ENCODE results near the gene GRM4.

The GRM4 gene

DNA sequence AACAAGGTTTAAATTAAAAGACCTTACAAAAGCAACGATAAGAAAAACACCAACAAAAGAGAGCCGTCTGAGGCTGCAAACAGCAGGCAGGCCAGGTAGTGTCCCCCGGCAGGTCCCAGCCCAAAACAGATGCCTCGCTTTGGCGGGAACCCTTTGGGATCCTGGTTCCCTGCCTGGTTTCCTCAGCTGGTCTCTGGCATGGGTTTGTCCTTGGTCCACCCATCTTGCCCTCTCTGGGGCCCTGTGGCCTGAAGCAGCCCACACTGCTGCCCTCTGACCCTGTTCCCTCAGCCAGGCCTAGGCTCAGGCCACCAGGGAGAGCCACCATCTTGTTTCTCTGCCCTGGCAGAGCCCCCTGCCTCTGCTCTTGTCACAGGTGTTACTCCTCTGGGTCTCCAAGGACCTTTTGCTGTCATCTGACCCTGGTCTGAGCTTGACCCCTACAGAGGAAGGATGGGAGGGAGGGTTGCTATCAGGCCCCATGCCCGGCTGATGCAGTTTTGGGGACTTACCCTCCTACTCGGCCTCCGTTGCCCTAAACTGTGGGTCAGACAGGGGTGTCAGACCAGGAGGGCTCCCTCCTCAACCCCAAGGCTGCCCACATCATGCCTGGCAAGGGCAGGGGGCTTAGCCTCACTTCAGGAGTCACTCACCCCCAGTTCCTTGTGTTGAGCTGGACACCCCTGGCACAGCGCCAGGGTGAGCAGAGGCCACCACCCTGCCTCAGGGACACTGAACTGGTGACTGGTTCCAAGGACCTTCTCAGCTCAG is 30.6 kb upstream of the GRM4 start:
- no peak overlapping the region for H3K4me3 ChIP-seq (ENCODE audit: low read depth in 1 of 2, low read length in 2 of 2)
- no peaks in the 10 kb centered on the region for H3K9me3 ChIP-seq (ENCODE audit: control insufficient read depth in 1 of 2, low read length in 2 of 2)
- no peaks in the 10 kb centered on the region for H3K27me3 ChIP-seq (ENCODE audit: low read depth, low read length)
- no peaks in the 10 kb centered on the region for H3K4me1 ChIP-seq (ENCODE audit: control insufficient read depth in 1 of 2, insufficient read depth in 2 of 2, low read length in 2 of 2)
- no peaks in the 10 kb centered on the region for H3K36me3 ChIP-seq (ENCODE audit: control insufficient read depth in 1 of 2, insufficient read depth in 2 of 2, low read length in 2 of 2)
- no peak overlapping the region for H3K27ac ChIP-seq (ENCODE audit: low read length)

- H3K27me3 ChIP-seq (ENCODE audit: low read depth, low read length), result no peaks in the 10 kb centered on the region
Measured at GRCh38 chr6:34174846-34175399, 29.0 kb upstream of the GRM4 start.

DNA sequence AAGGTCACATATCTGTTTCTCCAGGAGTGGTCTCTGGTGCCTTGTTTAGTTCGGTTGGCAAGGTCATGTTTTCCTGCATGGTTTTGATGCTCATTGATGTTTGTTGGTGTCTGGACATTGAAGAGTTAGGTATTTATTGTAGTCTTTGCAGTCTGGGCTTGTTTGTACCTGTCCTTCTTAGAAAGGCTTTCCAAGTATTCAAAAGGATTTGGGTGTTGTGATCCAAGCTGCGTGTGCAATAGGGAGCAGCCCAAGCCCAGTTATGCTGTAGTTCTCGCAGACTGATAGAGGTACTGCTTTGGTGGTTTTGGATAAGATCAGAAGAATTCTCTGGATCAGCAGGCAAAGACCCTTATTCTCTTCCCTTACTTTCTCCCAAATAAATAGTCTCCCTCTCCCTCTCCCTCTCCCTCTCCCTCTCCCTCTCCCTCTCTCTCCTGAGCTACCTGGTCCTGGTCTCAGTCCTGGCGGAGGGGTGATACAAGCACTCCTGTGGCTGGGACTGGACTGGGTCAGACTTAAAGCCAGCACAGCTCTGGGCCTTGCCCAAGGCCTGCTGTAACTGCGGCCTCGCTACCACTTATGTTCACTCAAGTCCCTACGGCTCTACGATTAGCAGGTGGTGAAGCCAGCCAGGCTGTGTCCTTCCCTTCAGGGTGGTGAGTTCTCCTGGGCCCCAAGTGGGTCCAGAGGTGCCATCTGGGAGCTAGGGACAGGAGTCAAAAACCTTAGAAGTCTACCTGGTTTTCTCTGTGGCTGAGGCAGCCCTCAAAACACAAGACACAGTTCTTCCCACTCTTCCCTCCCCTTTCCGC is 27.3 kb upstream of the GRM4 start:
- Histone ChIP-seq H3K36me3 (ENCODE audit: control insufficient read depth in 1 of 2, insufficient read depth in 2 of 2, low read length in 2 of 2) (no peaks in the 10 kb centered on the region), H3K4me1 (ENCODE audit: control insufficient read depth in 1 of 2, insufficient read depth in 2 of 2, low read length in 2 of 2) (no peaks in the 10 kb centered on the region), H3K27ac (ENCODE audit: low read length) (no peak overlapping the region), H3K27me3 (ENCODE audit: low read depth, low read length) (no peaks in the 10 kb centered on the region), H3K9me3 (ENCODE audit: control insufficient read depth in 1 of 2, low read length in 2 of 2) (no peaks in the 10 kb centered on the region), H3K4me3 (ENCODE audit: low read depth in 1 of 2, low read length in 2 of 2) (no peak overlapping the region)

More at GRCh38 chr6:34174846-34175399, 29.0 kb upstream of the GRM4 start:
- no peak overlapping the region for H3K27ac ChIP-seq (ENCODE audit: low read length)
- H3K4me1 ChIP-seq (ENCODE audit: control insufficient read depth in 1 of 2, insufficient read depth in 2 of 2, low read length in 2 of 2), result no peaks in the 10 kb centered on the region
- no peaks in the 10 kb centered on the region for H3K9me3 ChIP-seq (ENCODE audit: control insufficient read depth in 1 of 2, low read length in 2 of 2)
- no peaks in the 10 kb centered on the region for H3K36me3 ChIP-seq (ENCODE audit: control insufficient read depth in 1 of 2, insufficient read depth in 2 of 2, low read length in 2 of 2)
- H3K4me3 ChIP-seq (ENCODE audit: low read depth in 1 of 2, low read length in 2 of 2), result no peak overlapping the region

- no peaks in the 10 kb centered on the region for H3K9me3 ChIP-seq (ENCODE audit: control insufficient read depth in 1 of 2, low read length in 2 of 2)
- H3K36me3 ChIP-seq (ENCODE audit: control insufficient read depth in 1 of 2, insufficient read depth in 2 of 2, low read length in 2 of 2), result no peaks in the 10 kb centered on the region
- no peaks in the 10 kb centered on the region for H3K27me3 ChIP-seq (ENCODE audit: low read depth, low read length)
- no peak overlapping the region for H3K27ac ChIP-seq (ENCODE audit: low read length)
- no peak overlapping the region for H3K4me3 ChIP-seq (ENCODE audit: low read depth in 1 of 2, low read length in 2 of 2)
- no peaks in the 10 kb centered on the region for H3K4me1 ChIP-seq (ENCODE audit: control insufficient read depth in 1 of 2, insufficient read depth in 2 of 2, low read length in 2 of 2)
Measured at GRCh38 chr6:34170346-34170745, 24.5 kb upstream of the GRM4 start.

DNA sequence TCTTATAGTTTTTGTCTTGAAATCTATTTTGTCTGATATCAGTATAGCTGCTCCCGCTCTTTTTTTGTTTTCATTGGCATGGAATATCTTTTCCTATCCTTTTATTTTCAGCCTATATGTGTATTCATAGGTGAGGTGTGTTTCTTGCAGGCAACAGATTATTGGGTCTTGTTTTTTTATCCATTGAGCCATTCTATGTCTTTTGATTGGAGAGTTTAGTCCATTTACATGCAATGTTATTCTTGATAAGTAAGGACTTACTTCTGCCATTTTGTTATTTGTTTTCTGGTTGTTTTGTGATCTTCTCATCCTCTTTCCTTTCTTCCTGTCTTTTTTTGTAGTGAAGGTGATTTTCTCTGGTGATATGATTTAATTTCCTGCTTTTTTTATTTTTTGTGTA is 24.0 kb upstream of the GRM4 start:
- no peak overlapping the region for H3K4me3 ChIP-seq (ENCODE audit: low read depth in 1 of 2, low read length in 2 of 2)
- no peak overlapping the region for H3K27ac ChIP-seq (ENCODE audit: low read length)
- no peaks in the 10 kb centered on the region for H3K4me1 ChIP-seq (ENCODE audit: control insufficient read depth in 1 of 2, insufficient read depth in 2 of 2, low read length in 2 of 2)
- H3K9me3 ChIP-seq (ENCODE audit: control insufficient read depth in 1 of 2, low read length in 2 of 2), result no peaks in the 10 kb centered on the region
- no peaks in the 10 kb centered on the region for H3K36me3 ChIP-seq (ENCODE audit: control insufficient read depth in 1 of 2, insufficient read depth in 2 of 2, low read length in 2 of 2)
- no peaks in the 10 kb centered on the region for H3K27me3 ChIP-seq (ENCODE audit: low read depth, low read length)

DNA sequence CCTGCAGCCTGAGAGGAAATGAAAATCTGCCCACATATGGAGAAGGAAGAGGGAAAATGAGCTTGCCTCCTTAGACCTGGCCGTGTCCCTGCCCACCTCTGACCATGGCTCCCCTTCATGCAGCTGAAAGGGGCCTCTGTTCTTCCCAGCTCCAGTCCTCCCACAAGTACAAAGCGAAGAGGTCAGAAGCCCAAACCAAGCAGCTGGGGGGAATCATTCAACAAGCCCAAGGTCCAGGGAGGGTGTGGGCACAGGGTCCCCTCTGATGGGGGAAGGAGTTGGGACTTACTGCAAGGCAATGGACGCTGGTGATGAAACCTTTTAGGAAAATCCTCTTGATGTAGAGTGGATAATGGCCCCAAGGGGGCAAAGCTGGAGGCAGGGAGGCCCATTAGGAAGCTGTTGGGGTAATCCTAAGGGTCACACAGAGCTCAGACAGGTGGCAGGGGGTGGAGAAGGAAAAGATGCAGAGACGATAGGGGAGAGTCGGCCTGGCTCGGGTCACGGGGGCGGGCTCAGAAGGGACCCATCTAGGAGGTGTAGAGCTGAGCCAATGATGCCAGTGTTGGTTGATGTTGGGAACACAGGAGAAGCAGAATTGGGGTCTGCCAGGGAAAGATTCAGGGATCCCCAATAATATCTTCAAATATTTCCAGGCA is 16.1 kb upstream of the GRM4 start:
- no peaks in the 10 kb centered on the region for H3K4me1 ChIP-seq (ENCODE audit: control insufficient read depth in 1 of 2, insufficient read depth in 2 of 2, low read length in 2 of 2)
- no peak overlapping the region for H3K4me3 ChIP-seq (ENCODE audit: low read depth in 1 of 2, low read length in 2 of 2)
- peaks cover 5 to 10% of the 10 kb centered on the region in 2 donors for H3K9me3 ChIP-seq (ENCODE audit: control insufficient read depth in 1 of 2, low read length in 2 of 2)
- no peak overlapping the region for H3K27ac ChIP-seq (ENCODE audit: low read length)
- H3K27me3 ChIP-seq (ENCODE audit: low read depth, low read length), result no peaks in the 10 kb centered on the region
- no peaks in the 10 kb centered on the region for H3K36me3 ChIP-seq (ENCODE audit: control insufficient read depth in 1 of 2, insufficient read depth in 2 of 2, low read length in 2 of 2)

DNA sequence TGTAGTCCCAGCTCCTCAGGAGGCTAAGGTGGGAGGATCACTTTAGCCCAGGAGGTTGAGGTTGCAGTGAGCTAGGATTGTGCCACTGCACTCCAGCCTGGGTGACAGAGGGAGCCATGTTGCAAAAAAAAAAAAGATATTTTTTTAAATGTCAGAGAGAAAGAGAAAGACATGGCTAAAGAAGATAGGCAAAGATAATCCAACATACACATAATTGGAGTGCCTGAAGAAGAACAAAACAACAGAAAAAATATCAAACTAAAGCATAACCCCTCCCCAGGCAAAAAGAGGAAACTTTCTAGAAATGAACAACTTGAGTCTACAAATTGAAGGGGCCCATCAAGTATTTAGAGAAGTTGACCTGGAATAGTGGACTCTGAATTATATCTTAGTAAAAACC is 14.0 kb upstream of the GRM4 start:
- Histone ChIP-seq H3K36me3 (ENCODE audit: control insufficient read depth in 1 of 2, insufficient read depth in 2 of 2, low read length in 2 of 2) (no peaks in the 10 kb centered on the region), H3K4me1 (ENCODE audit: control insufficient read depth in 1 of 2, insufficient read depth in 2 of 2, low read length in 2 of 2) (peaks cover 0 to 3% of the 10 kb centered on the region in 2 donors), H3K9me3 (ENCODE audit: control insufficient read depth in 1 of 2, low read length in 2 of 2) (peaks cover 5 to 10% of the 10 kb centered on the region in 2 donors), H3K4me3 (ENCODE audit: low read depth in 1 of 2, low read length in 2 of 2) (no peak overlapping the region), H3K27ac (ENCODE audit: low read length) (no peak overlapping the region), H3K27me3 (ENCODE audit: low read depth, low read length) (peaks cover 5% of the 10 kb centered on the region)

DNA sequence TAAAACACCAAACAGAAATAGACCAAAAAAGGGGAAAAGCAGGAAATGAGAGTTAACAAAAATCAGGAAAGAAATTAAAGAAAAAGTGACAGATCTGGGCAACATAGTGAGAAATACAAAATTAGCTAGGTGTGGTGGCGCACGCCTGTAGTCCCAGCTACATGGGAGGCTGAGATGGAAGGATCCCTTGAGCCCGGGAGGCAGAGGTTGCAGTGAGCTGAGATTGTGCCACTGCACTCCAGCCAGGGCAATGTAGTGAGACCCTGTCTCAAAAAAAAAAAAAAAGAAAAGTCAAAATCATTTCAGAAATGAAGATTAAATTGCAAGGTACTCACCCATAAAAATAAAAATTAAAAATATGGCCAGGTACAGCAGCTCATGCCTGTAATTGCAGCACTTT is 13.0 kb upstream of the GRM4 start:
- no peak overlapping the region for H3K27ac ChIP-seq (ENCODE audit: low read length)
- H3K4me3 ChIP-seq (ENCODE audit: low read depth in 1 of 2, low read length in 2 of 2), result no peak overlapping the region
- no peaks in the 10 kb centered on the region for H3K36me3 ChIP-seq (ENCODE audit: control insufficient read depth in 1 of 2, insufficient read depth in 2 of 2, low read length in 2 of 2)
- H3K9me3 ChIP-seq (ENCODE audit: control insufficient read depth in 1 of 2, low read length in 2 of 2), result peaks cover 5 to 10% of the 10 kb centered on the region in 2 donors
- peaks cover 11% of the 10 kb centered on the region for H3K27me3 ChIP-seq (ENCODE audit: low read depth, low read length)
- H3K4me1 ChIP-seq (ENCODE audit: control insufficient read depth in 1 of 2, insufficient read depth in 2 of 2, low read length in 2 of 2), result peaks cover 0 to 10% of the 10 kb centered on the region in 2 donors

DNA sequence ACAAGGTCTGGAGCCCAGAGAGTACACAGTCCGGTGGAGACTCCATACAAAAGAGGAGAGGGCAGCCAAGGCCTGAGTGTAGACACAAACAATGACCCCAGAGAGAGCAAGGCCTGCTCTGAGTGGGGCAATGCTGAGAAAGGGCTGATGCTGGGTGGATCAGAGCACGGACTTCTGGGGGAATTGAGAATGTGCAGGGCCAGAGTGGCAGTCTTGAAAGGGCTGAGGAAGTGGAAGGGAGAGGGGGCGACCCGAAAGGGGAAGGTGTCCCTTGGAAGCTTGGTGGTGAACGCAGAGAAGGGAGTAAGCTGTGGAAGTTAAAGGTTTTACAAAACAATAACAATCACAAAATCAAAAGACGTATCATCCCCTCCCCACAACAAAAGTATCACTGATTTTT is 12.0 kb upstream of the GRM4 start:
- H3K4me1 ChIP-seq (ENCODE audit: control insufficient read depth in 1 of 2, insufficient read depth in 2 of 2, low read length in 2 of 2), result peaks cover 0 to 10% of the 10 kb centered on the region in 2 donors
- peaks cover 5 to 10% of the 10 kb centered on the region in 2 donors for H3K9me3 ChIP-seq (ENCODE audit: control insufficient read depth in 1 of 2, low read length in 2 of 2)
- H3K4me3 ChIP-seq (ENCODE audit: low read depth in 1 of 2, low read length in 2 of 2), result no peak overlapping the region
- peaks cover 15% of the 10 kb centered on the region for H3K27me3 ChIP-seq (ENCODE audit: low read depth, low read length)
- H3K36me3 ChIP-seq (ENCODE audit: control insufficient read depth in 1 of 2, insufficient read depth in 2 of 2, low read length in 2 of 2), result no peaks in the 10 kb centered on the region
- H3K27ac ChIP-seq (ENCODE audit: low read length), result no peak overlapping the region

DNA sequence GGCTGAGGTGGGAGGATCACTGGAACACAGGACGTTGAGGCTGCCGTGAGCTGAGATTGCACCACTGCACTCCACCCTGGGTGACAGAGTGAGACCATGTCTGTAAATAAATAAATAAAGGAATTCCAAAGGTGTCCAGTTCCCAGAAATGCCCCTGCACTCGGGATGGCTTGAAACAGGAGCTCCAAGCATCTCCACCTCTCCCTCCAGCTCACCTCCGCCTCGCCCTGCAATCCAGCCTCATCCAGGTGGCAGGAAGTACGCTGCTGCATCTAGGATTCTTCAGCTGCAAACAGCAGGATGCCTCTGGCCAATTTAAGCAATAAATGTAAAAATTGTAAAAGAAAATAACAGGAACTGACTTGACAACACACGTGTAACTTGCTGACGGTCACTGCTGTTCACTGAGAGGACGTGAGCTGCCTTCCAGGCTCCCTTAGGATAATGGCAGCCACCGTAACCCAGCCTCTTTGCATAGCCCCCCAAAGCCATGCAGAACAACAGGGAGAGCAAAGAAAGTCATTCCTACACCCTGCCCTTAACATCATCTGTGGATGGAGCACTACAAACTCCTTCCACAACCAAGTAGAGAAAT is 11.4 kb upstream of the GRM4 start:
- no peak overlapping the region for H3K27ac ChIP-seq (ENCODE audit: low read length)
- H3K4me1 ChIP-seq (ENCODE audit: control insufficient read depth in 1 of 2, insufficient read depth in 2 of 2, low read length in 2 of 2), result peaks cover 0 to 10% of the 10 kb centered on the region in 2 donors
- no peak overlapping the region for H3K4me3 ChIP-seq (ENCODE audit: low read depth in 1 of 2, low read length in 2 of 2)
- peaks cover 5 to 10% of the 10 kb centered on the region in 2 donors for H3K9me3 ChIP-seq (ENCODE audit: control insufficient read depth in 1 of 2, low read length in 2 of 2)
- H3K36me3 ChIP-seq (ENCODE audit: control insufficient read depth in 1 of 2, insufficient read depth in 2 of 2, low read length in 2 of 2), result no peaks in the 10 kb centered on the region
- H3K27me3 ChIP-seq (ENCODE audit: low read depth, low read length), result peaks cover 16% of the 10 kb centered on the region
